Vagina (tissue), 2 donors: ENCODE results near the gene RASAL3. TPM values are rescaled to one million over a fixed set of nuclear protein-coding genes. Genes with fewer than 3 reads are reported as not detected.

Experiments used
- DNase-seq, 2 donors: peaks; one replicate each; pipeline ENCODE4 v3.0.0-alpha.2; 2017; ENCODE audit errors: extremely low spot score in 2 of 2
- H3K27ac ChIP-seq: fragments of 200-600 bp; sonication (generic); one replicate; pipeline ENCODE4 v1.5.1; 2019
- H3K27me3 ChIP-seq: fragments of 200-600 bp; sonication (generic); one replicate; pipeline ENCODE4 v1.5.1; 2019
- H3K36me3 ChIP-seq, 2 donors: fragments of 200-600 bp; sonication (generic); one replicate each; pipeline ENCODE4 v1.5.1; 2017 to 2019
- H3K4me1 ChIP-seq: fragments of 200-600 bp; sonication (generic); one replicate; pipeline ENCODE4 v1.5.1; 2019
- H3K4me3 ChIP-seq, 2 donors: fragments of 200-600 bp; sonication (generic); 1 replicate in 1 of 2; 2 replicates in 1 of 2; pipeline ENCODE4 v1.5.1; 2016 to 2019
- H3K9me3 ChIP-seq: fragments of 200-600 bp; sonication (generic); one replicate; pipeline ENCODE4 v1.5.1; 2019
- CTCF ChIP-seq, 3 experiments: fragments of 450-650 bp in 2 of 3; fragments of 200-600 bp in 1 of 3; sonication (generic) in 1 of 3; IDR thresholded peaks; one replicate each; pipeline ENCODE4 v1.5.1; 2017 to 2019; ENCODE audit warnings: antibody characterized with exemption in 3 of 3, mild to moderate bottlenecking in 2 of 3, moderate library complexity in 2 of 3
- POLR2A ChIP-seq, 2 donors: fragments of 450-650 bp; IDR thresholded peaks; one replicate each; pipeline ENCODE4 v1.6.1; 2017; ENCODE audit warnings: antibody characterized with exemption in 2 of 2, mild to moderate bottlenecking in 2 of 2, moderate library complexity in 2 of 2
- POLR2AphosphoS5 ChIP-seq, 2 donors: sonication (generic); formaldehyde crosslinking; IDR thresholded peaks; one replicate each; pipeline ENCODE4 v1.9.0; 2017; ENCODE audit warnings: antibody characterized with exemption in 2 of 2, mild to moderate bottlenecking in 2 of 2, low read depth in 1 of 2; ENCODE audit not compliant: insufficient read depth in 1 of 2
- intact Hi-C: fragments of 100-400 bp; cut with DNase I; formaldehyde crosslinking; loops from one replicate; pipeline ENCODE4 v1.15.1; 2023
- total RNA-seq: library from RNA; depleted of rRNA; stranded (reverse); fragments of >200 nt; gene quantifications from one replicate; pipeline ENCODE4 v1.2.3, GENCODE V29; 2016

The RASAL3 gene
- 7.9 TPM for total RNA-seq

DNA sequence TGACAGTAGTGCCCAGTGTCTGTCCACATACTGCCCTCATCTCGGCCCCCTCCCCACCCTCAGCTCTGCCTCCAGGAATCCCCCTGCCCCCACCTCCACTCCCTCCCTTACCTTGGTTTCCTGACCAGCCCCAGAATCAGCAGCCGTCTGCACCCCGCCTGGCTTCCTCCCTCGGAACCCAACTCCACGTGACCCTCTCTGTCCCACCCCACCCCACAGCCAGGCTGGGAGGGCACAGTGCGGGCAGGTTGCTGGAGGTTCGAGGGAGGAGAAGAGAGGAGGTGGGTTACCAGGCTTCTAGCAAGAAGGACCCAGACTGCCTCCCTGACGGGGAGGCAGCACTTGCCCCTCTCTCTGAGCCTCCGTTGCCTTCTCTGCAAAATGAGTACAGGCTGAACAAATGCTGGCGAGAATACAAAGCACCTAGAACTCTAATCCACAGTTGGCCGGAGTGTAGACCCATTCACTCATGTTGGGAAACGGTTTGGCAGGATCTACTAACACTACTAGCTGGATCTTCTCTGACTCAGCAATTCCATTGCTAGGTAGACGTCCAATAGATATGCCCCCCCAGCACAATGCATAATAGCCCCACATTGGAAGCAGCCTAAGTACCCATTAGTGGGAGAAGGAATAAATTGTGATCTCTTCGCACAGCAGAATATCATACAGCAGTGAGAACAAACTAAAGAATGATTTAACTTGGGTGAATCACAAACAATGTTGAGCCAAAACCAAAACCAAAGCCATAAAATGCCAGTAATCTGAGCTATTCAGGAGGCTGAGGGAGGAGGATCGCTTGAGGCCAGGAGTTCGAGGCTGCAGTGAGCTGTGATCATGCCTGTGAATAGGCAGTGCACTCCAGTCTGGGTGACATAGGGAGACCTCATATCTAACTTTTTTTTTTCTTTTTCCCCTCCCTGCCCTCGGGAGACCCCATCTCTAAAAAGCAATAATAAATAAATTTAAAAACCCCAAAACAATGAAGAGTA lies at the start of gene RASAL3:
Gene RASAL3 (minus strand): TSS at position 151 of the 992 bp plus-strand sequence. CDS start 186 bp downstream, outside the sequence.
- peak within 1 kb of the TSS; percentile 33 for H3K27ac ChIP-seq
- H3K36me3 ChIP-seq: no peaks in the 10 kb centered on the region
- TF ChIP-seq POLR2AphosphoS5 (IDR thresholded peaks at IDR 0.05; ENCODE audit: insufficient read depth in 1 of 2, low read depth in 1 of 2) (no peak), POLR2A (IDR thresholded peaks at IDR 0.05) (no peak), CTCF (IDR thresholded peaks at IDR 0.05) (no peak)
- H3K4me3 ChIP-seq: peak within 1 kb of the TSS; percentile 33 to 41
- no peaks in the 10 kb centered on the region for H3K9me3 ChIP-seq
- H3K27me3 ChIP-seq: no peaks in the 10 kb centered on the region
- peaks cover 7% of the 10 kb centered on the region for H3K4me1 ChIP-seq
- intact Hi-C loops: no loop called here
- DNase-seq: no peak

- no peaks in the 10 kb centered on the region for H3K9me3 ChIP-seq
- TF ChIP-seq CTCF (IDR thresholded peaks at IDR 0.05) (no peak), POLR2AphosphoS5 (IDR thresholded peaks at IDR 0.05; ENCODE audit: insufficient read depth in 1 of 2, low read depth in 1 of 2) (peak in 1 of 2 donors; percentile 42), POLR2A (IDR thresholded peaks at IDR 0.05) (no peak)
- H3K27ac ChIP-seq: no peak overlapping the region
- no peak for DNase-seq
- H3K27me3 ChIP-seq: no peaks in the 10 kb centered on the region
- H3K36me3 ChIP-seq: no peaks in the 10 kb centered on the region
- H3K4me3 ChIP-seq: no peak overlapping the region
- peaks cover 18% of the 10 kb centered on the region for H3K4me1 ChIP-seq
- intact Hi-C loops: no loop called here
Measured at GRCh38 chr19:15511671-15512424, 47.5 kb upstream of the RASAL3 start.

DNA sequence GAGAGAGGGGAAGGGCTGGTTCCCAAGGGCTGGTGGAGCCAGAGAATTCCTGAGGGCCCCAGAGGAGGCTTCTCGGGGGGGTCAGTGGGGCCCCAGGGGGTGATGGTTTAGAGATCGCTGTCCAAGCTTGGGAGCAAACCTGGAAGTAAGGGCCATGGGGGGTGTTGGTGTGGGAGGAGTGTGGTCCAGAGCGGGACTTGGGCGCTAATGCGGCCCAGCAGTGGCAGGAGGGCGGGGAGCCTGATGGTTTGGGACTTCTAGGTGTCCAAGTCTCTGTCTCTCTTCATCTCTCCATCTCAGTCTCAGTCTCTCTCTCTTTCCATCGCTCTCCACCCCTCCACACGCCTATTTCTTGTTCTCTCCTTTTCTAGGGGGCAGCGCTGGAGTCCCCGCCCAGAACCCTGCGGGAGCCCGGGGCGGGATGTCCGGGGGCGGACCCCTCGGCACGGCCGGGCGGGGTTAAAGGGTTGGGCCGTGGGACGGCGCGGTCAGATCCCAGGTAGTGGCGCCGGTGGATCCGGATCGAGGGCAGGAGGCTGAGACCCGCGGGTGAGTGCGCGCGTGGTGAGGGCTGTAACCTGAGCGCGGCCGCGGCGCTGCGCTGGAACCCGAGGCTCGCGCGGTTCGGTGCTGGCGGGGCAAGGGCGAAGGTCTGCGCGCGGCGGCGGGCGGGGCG lies 43.8 kb upstream of the RASAL3 start, which contains the start of gene CYP4F22:
Gene CYP4F22 (plus strand): TSS at position 491 of the 676 bp plus-strand sequence. CDS start 16,812 bp downstream, outside the sequence.
- no peaks in the 10 kb centered on the region for H3K36me3 ChIP-seq
- H3K27ac ChIP-seq: no peak within 1 kb of the TSS
- DNase-seq: no peak
- TF ChIP-seq POLR2AphosphoS5 (IDR thresholded peaks at IDR 0.05; ENCODE audit: insufficient read depth in 1 of 2, low read depth in 1 of 2) (no peak), CTCF (IDR thresholded peaks at IDR 0.05) (no peak), POLR2A (IDR thresholded peaks at IDR 0.05) (no peak)
- intact Hi-C loops: no loop called here
- H3K4me3 ChIP-seq: peak within 1 kb of the TSS; percentile 31 to 39
- no peaks in the 10 kb centered on the region for H3K9me3 ChIP-seq
- no peaks in the 10 kb centered on the region for H3K27me3 ChIP-seq
- peaks cover 18% of the 10 kb centered on the region for H3K4me1 ChIP-seq

GRCh38 chr19:15507068-15508034 lies 43.0 kb upstream of the RASAL3 start:
- Histone ChIP-seq H3K27me3 (no peaks in the 10 kb centered on the region), H3K36me3 (no peaks in the 10 kb centered on the region), H3K9me3 (no peaks in the 10 kb centered on the region), H3K4me1 (peaks cover 18% of the 10 kb centered on the region), H3K27ac (no peak overlapping the region), H3K4me3 (no peak overlapping the region)
- TF ChIP-seq POLR2A (IDR thresholded peaks at IDR 0.05) (no peak), CTCF (IDR thresholded peaks at IDR 0.05) (no peak), POLR2AphosphoS5 (IDR thresholded peaks at IDR 0.05; ENCODE audit: insufficient read depth in 1 of 2, low read depth in 1 of 2) (no peak)
- intact Hi-C loops: no loop called here
- no peak for DNase-seq
